Stimulated activated naive CD8-positive, alpha-beta T cell treated with anti-CD3 and anti-CD28 coated beads, Interleukin-15, Interleukin-2, amounts not matched to agents 100 ng/mL and 50 ng/mL, for 24 hours (primary cell): ENCODE results near the gene WNK1.

Experiments used
- H3K27ac Mint-ChIP-seq: one replicate; pipeline ENCODE4 v1.8.0; 2021; ENCODE audit warnings: mild to moderate bottlenecking, mixed read lengths
- H3K27me3 Mint-ChIP-seq: one replicate; pipeline ENCODE4 v1.8.0; 2021; ENCODE audit warnings: mixed read lengths
- H3K36me3 Mint-ChIP-seq: one replicate; pipeline ENCODE4 v1.8.0; 2021; ENCODE audit warnings: low read depth, mixed read lengths
- H3K4me1 Mint-ChIP-seq: one replicate; pipeline ENCODE4 v1.8.0; 2021; ENCODE audit warnings: low read depth, mixed read lengths
- H3K4me3 Mint-ChIP-seq: one replicate; pipeline ENCODE4 v1.8.0; 2021; ENCODE audit warnings: mild to moderate bottlenecking, mixed read lengths
- H3K9me3 Mint-ChIP-seq: one replicate; pipeline ENCODE4 v1.8.0; 2021; ENCODE audit warnings: mixed read lengths

The WNK1 gene

DNA sequence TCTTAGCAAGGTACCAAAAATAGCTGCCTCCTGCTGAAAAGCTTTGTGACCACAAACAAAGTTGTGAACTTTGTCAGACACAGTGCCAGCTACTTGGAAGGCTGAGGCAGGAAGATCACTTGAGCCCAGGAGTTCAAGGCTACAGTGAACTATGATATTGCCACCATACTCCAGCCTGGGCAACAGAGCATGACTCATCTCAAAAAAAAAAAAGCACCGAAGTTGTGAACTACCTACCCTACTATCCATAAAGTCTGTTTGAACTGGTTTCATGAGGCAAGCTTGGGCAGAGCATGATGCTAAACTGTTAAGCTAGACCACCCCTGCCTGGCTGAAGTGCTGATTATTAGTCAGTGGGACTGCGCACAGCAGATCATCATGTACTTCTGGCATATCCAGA is 121.6 kb downstream of the WNK1 start:
- Mint-ChIP-seq H3K4me1 (peaks cover 13% of the 10 kb centered on the region), H3K9me3 (no peaks in the 10 kb centered on the region), H3K27ac (no peak overlapping the region), H3K36me3 (peaks cover 30% of the 10 kb centered on the region), H3K4me3 (no peak overlapping the region), H3K27me3 (no peaks in the 10 kb centered on the region)

GRCh38 chr12:879641-880040 is 127.3 kb downstream of the WNK1 start:
- Mint-ChIP-seq H3K36me3 (peaks cover 66% of the 10 kb centered on the region), H3K4me1 (no peaks in the 10 kb centered on the region), H3K27ac (peak overlapping the region; percentile 62), H3K27me3 (no peaks in the 10 kb centered on the region), H3K9me3 (no peaks in the 10 kb centered on the region), H3K4me3 (no peak overlapping the region)

GRCh38 chr12:880656-881055 is 128.3 kb downstream of the WNK1 start:
- H3K4me3 Mint-ChIP-seq: no peak overlapping the region
- H3K27ac Mint-ChIP-seq: no peak overlapping the region
- no peaks in the 10 kb centered on the region for H3K27me3 Mint-ChIP-seq
- no peaks in the 10 kb centered on the region for H3K4me1 Mint-ChIP-seq
- peaks cover 68% of the 10 kb centered on the region for H3K36me3 Mint-ChIP-seq
- H3K9me3 Mint-ChIP-seq: no peaks in the 10 kb centered on the region

- Mint-ChIP-seq H3K36me3 (peaks cover 85% of the 10 kb centered on the region), H3K27ac (peak overlapping the region; percentile 43), H3K27me3 (no peaks in the 10 kb centered on the region), H3K4me3 (no peak overlapping the region), H3K4me1 (no peaks in the 10 kb centered on the region), H3K9me3 (no peaks in the 10 kb centered on the region)
Observed at GRCh38 chr12:884746-885414, 132.5 kb downstream of the WNK1 start.

- peaks cover 81% of the 10 kb centered on the region for H3K36me3 Mint-ChIP-seq
- H3K9me3 Mint-ChIP-seq: no peaks in the 10 kb centered on the region
- no peak overlapping the region for H3K27ac Mint-ChIP-seq
- H3K27me3 Mint-ChIP-seq: no peaks in the 10 kb centered on the region
- no peak overlapping the region for H3K4me3 Mint-ChIP-seq
- no peaks in the 10 kb centered on the region for H3K4me1 Mint-ChIP-seq
Observed at GRCh38 chr12:885701-886100, 133.3 kb downstream of the WNK1 start.

GRCh38 chr12:886206-886605 is 133.8 kb downstream of the WNK1 start:
- Mint-ChIP-seq H3K4me3 (no peak overlapping the region), H3K27me3 (no peaks in the 10 kb centered on the region), H3K9me3 (no peaks in the 10 kb centered on the region), H3K36me3 (peaks cover 82% of the 10 kb centered on the region), H3K27ac (no peak overlapping the region), H3K4me1 (no peaks in the 10 kb centered on the region)

GRCh38 chr12:894226-894625 is 141.8 kb downstream of the WNK1 start:
- Mint-ChIP-seq H3K27ac (no peak overlapping the region), H3K36me3 (peaks cover 51% of the 10 kb centered on the region), H3K4me3 (no peak overlapping the region), H3K27me3 (no peaks in the 10 kb centered on the region), H3K4me1 (no peaks in the 10 kb centered on the region), H3K9me3 (no peaks in the 10 kb centered on the region)

DNA sequence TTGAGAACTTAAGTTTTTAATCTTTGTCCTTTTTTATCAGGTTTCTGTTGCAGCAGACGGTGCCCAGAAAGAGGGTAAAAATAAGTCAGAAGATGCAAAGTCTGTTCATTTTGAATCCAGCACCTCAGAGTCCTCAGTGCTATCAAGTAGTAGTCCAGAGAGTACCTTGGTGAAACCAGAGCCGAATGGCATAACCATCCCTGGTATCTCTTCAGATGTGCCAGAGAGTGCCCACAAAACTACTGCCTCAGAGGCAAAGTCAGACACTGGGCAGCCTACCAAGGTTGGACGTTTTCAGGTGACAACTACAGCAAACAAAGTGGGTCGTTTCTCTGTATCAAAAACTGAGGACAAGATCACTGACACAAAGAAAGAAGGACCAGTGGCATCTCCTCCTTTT is 143.7 kb downstream of the WNK1 start:
- H3K4me1 Mint-ChIP-seq: no peaks in the 10 kb centered on the region
- no peaks in the 10 kb centered on the region for H3K9me3 Mint-ChIP-seq
- H3K27ac Mint-ChIP-seq: no peak overlapping the region

DNA sequence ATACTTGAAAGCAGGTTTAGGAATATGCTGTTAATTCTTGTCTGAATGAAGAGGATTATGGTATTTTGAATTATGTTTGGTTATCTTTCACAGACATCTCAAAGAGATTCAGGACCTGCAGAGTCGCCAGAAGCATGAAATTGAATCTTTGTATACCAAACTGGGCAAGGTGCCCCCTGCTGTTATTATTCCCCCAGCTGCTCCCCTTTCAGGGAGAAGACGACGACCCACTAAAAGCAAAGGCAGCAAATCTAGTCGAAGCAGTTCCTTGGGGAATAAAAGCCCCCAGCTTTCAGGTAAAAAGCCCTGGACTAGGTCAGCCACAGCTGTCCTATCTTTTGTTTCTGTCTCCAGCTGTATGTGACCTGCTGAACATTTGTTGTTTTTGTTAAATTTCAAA is 145.0 kb downstream of the WNK1 start:
- Mint-ChIP-seq H3K36me3 (peaks cover 65% of the 10 kb centered on the region), H3K27me3 (no peaks in the 10 kb centered on the region), H3K9me3 (no peaks in the 10 kb centered on the region), H3K4me3 (no peak overlapping the region), H3K4me1 (no peaks in the 10 kb centered on the region), H3K27ac (no peak overlapping the region)

More for the DNA sequence above, 143.7 kb downstream of the WNK1 start:
- peaks cover 55% of the 10 kb centered on the region for H3K36me3 Mint-ChIP-seq
- H3K27me3 Mint-ChIP-seq: no peaks in the 10 kb centered on the region
- no peak overlapping the region for H3K4me3 Mint-ChIP-seq

DNA sequence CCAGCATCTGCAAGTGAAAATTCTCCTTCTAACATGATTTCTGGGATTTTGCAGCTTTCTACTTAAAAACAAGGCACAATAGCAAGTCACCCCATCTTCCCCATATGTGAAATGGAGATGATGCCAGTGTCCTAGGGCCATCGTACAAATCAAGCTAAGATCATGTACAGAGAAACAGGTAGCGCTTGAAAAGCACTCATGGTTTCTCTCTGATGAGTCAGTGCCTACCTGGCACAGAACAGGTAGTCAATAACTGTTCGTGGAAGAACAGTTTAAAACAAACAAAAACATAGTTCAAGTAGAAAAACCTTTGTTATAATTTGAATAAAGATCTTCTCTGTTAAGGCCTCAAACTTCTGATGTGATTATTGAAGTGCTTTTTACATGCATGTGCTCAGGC is 150.2 kb downstream of the WNK1 start:
- Mint-ChIP-seq H3K27me3 (no peaks in the 10 kb centered on the region), H3K36me3 (peaks cover 85% of the 10 kb centered on the region), H3K9me3 (no peaks in the 10 kb centered on the region), H3K4me3 (no peak overlapping the region), H3K27ac (no peak overlapping the region), H3K4me1 (peaks cover 23% of the 10 kb centered on the region)

DNA sequence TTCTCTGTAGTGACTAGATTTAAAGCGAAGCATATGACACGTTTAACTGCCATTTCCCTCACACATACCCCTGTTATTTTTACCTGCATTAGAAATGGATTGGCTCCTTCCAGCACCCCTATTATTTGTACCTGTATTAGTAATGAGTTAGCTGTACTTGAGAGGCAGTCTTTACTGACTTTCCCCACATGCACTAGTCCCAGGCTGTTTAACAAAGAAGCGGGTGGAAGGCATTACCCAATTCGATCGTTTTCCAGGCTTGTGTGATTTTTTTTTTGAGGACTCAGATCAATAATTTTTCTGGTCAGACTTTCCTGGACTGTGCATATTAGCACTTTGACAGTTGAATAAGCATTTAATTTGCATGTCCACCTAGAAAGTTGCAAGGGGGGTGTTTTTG is 150.7 kb downstream of the WNK1 start:
- Mint-ChIP-seq H3K9me3 (no peaks in the 10 kb centered on the region), H3K27ac (no peak overlapping the region), H3K4me1 (peaks cover 23% of the 10 kb centered on the region), H3K4me3 (no peak overlapping the region), H3K36me3 (peaks cover 85% of the 10 kb centered on the region), H3K27me3 (no peaks in the 10 kb centered on the region)

DNA sequence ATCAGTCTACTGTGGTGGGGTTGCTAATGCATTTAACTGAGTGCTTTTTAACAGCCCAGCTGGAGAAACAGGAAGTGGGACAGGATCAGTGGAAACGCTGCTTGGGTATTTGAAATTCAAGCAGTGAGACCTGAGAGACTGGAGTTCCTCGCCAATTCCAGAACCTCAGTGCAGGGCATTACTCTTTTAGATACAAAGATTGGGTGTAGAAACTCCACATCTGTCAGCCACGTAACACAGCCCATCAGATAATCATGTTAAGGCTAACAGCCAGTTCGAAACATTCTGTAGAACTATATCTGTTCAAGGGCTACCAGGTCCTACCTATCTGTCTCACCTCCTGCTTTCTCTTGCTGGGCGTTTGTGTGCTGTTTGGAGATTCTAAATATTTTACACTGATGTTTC is 151.6 kb downstream of the WNK1 start:
- Mint-ChIP-seq H3K27me3 (no peaks in the 10 kb centered on the region), H3K36me3 (peaks cover 87% of the 10 kb centered on the region), H3K9me3 (no peaks in the 10 kb centered on the region), H3K4me3 (no peak overlapping the region), H3K27ac (peak overlapping the region; percentile 14), H3K4me1 (peaks cover 23% of the 10 kb centered on the region)

- H3K4me1 Mint-ChIP-seq: peaks cover 23% of the 10 kb centered on the region
- H3K36me3 Mint-ChIP-seq: peaks cover 90% of the 10 kb centered on the region
- peak overlapping the region; percentile 38 for H3K27ac Mint-ChIP-seq
- H3K4me3 Mint-ChIP-seq: no peak overlapping the region
- no peaks in the 10 kb centered on the region for H3K9me3 Mint-ChIP-seq
- H3K27me3 Mint-ChIP-seq: no peaks in the 10 kb centered on the region
Observed at GRCh38 chr12:905261-906031, 153.1 kb downstream of the WNK1 start.

DNA sequence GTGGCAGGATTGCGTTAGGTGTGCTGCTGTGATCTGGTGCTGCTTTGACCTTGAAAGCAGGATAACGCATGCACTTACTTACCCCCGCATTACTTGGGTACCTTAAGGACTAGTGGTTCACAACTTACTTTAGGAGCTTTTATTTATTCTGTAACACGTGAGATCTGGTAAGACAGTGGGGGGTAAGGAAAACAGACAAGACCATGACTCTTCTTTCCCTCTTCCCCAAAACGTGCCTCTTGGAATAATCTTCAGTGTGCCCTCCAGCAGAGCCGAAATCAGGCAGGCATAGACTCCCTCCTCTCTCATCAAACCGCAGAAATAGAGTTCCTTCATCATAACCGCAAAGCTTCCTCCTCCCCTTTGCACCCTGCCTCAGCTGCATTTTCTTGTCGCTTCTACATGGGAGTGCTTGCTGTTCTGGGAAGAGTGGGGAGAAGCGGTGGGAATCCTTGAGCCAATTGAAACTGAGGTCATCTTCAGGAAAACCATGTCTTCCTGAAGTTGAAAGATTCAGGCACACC is 153.7 kb downstream of the WNK1 start:
- Mint-ChIP-seq H3K4me3 (no peak overlapping the region), H3K27ac (peak overlapping the region; percentile 24), H3K36me3 (peaks cover 90% of the 10 kb centered on the region), H3K9me3 (no peaks in the 10 kb centered on the region), H3K27me3 (no peaks in the 10 kb centered on the region), H3K4me1 (peaks cover 23% of the 10 kb centered on the region)

DNA sequence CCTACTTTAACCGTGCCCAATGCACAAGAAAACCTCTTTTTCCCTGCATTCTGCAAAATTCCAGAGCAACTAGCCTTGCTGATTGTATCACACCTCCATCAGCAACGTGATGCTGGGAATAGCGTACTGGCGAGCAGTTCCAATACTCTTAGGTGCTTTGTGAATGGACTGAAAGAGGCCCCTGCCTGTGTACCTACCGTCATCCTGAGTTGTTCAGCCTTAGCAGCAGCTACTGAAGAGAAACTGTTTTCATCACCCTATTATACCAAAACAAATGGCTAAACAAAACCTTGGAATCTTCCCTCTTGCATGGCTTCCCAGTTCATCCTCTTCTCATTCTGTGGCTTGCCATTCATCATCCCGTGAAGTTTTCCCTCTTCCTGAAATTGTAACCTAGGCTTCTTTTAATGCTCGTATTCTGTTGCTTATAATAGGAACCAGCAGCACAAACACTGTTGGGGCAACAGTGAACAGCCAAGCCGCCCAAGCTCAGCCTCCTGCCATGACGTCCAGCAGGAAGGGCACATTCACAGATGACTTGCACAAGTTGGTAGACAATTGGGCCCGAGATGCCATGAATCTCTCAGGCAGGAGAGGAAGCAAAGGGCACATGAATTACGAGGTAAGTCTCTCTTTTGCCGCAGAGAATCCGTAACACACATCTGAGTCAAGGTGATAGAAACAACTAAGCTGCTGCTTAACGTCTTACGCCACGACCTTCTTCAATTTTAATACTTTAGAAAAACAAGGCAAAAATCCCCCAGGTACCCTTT is 155.2 kb downstream of the WNK1 start:
- no peak overlapping the region for H3K4me3 Mint-ChIP-seq
- no peaks in the 10 kb centered on the region for H3K27me3 Mint-ChIP-seq
- H3K9me3 Mint-ChIP-seq: no peaks in the 10 kb centered on the region
- H3K27ac Mint-ChIP-seq: peak overlapping the region; percentile 66
- H3K36me3 Mint-ChIP-seq: peaks cover 85% of the 10 kb centered on the region
- peaks cover 23% of the 10 kb centered on the region for H3K4me1 Mint-ChIP-seq
